ENCODE results near the gene SERP1. TPM values are rescaled to one million over a fixed set of nuclear protein-coding genes. Genes with fewer than 3 reads are reported as not detected.

Gene SERP1
- total RNA-seq, 1 donor from 2014 or later = 87.2 TPM

GRCh38 chr3:150564243-150564642 is 17.9 kb upstream of the SERP1 start:
- no peak overlapping the region for H3K4me3 Mint-ChIP-seq
- H3K9me3 Mint-ChIP-seq = no peaks in the 10 kb centered on the region
- peaks cover 54% of the 10 kb centered on the region for H3K36me3 Mint-ChIP-seq (ENCODE audit: low read depth)
- no peak for ATAC-seq (ENCODE audit: low read depth)
- H3K4me1 Mint-ChIP-seq = no peaks in the 10 kb centered on the region
- intact Hi-C loops (cut with micrococcal nuclease) = no loop called here
- ChIA-PET CTCF (no interaction called here), POLR2A (no interaction called here)
- DNase-seq = no peak
- no peak for TF ChIP-seq CTCF (IDR thresholded peaks at IDR 0.05)
- no peak overlapping the region for H3K27ac Mint-ChIP-seq
- no peaks in the 10 kb centered on the region for H3K27me3 Mint-ChIP-seq

- no peak for TF ChIP-seq CTCF (IDR thresholded peaks at IDR 0.05)
- no peaks in the 10 kb centered on the region for H3K9me3 Mint-ChIP-seq
- no peak overlapping the region for H3K4me3 Mint-ChIP-seq
- peaks cover 61% of the 10 kb centered on the region for H3K36me3 Mint-ChIP-seq (ENCODE audit: low read depth)
- H3K27me3 Mint-ChIP-seq = no peaks in the 10 kb centered on the region
- DNase-seq (no peak), ATAC-seq (ENCODE audit: low read depth) (no peak)
- ChIA-PET CTCF (no interaction called here), POLR2A (interaction anchor here (0.7 kb wide), 1 partner anchor 202 kb away, joined by 3 read pairs; no protein-coding TSS in a partner anchor)
- no peaks in the 10 kb centered on the region for H3K4me1 Mint-ChIP-seq
- H3K27ac Mint-ChIP-seq = no peak overlapping the region
- intact Hi-C loops (cut with micrococcal nuclease) = no loop called here
Measured at GRCh38 chr3:150557725-150558124, 11.4 kb upstream of the SERP1 start.

GRCh38 chr3:150556792-150557191 is 10.5 kb upstream of the SERP1 start:
- Mint-ChIP-seq H3K4me3 (no peak overlapping the region), H3K27ac (no peak overlapping the region), H3K4me1 (no peaks in the 10 kb centered on the region), H3K9me3 (no peaks in the 10 kb centered on the region), H3K36me3 (ENCODE audit: low read depth) (peaks cover 61% of the 10 kb centered on the region), H3K27me3 (no peaks in the 10 kb centered on the region)
- CTCF ChIA-PET = no interaction called here
- no peak for TF ChIP-seq CTCF (IDR thresholded peaks at IDR 0.05)
- intact Hi-C loops (cut with micrococcal nuclease) = no loop called here
- ATAC-seq (ENCODE audit: low read depth) (no peak), DNase-seq (no peak)
- POLR2A ChIA-PET = no interaction called here

GRCh38 chr3:150555859-150556436 is 9.7 kb upstream of the SERP1 start:
- peaks cover 2% of the 10 kb centered on the region for H3K4me1 Mint-ChIP-seq
- H3K27ac Mint-ChIP-seq = no peak overlapping the region
- intact Hi-C loops (cut with micrococcal nuclease) = no loop called here
- DNase-seq = no peak
- no peak for ATAC-seq (ENCODE audit: low read depth)
- TF ChIP-seq CTCF (IDR thresholded peaks at IDR 0.05) = no peak
- ChIA-PET POLR2A (no interaction called here), CTCF (no interaction called here)
- no peak overlapping the region for H3K4me3 Mint-ChIP-seq
- H3K9me3 Mint-ChIP-seq = no peaks in the 10 kb centered on the region
- H3K27me3 Mint-ChIP-seq = no peaks in the 10 kb centered on the region
- H3K36me3 Mint-ChIP-seq (ENCODE audit: low read depth) = peaks cover 64% of the 10 kb centered on the region

GRCh38 chr3:150547045-150547741 is 897 bp upstream of the SERP1 start:
- Mint-ChIP-seq H3K27me3 (no peaks in the 10 kb centered on the region), H3K36me3 (ENCODE audit: low read depth) (peaks cover 46% of the 10 kb centered on the region), H3K4me1 (peaks cover 50% of the 10 kb centered on the region), H3K4me3 (peak overlapping the region; percentile 96), H3K9me3 (no peaks in the 10 kb centered on the region), H3K27ac (peak overlapping the region; percentile 99)
- ATAC-seq (ENCODE audit: low read depth) (no peak), DNase-seq (no peak)
- ChIA-PET POLR2A (interaction anchor here (0.6 to 3.3 kb wide), 17 partner anchors 9 to 722 kb away, joined by 3 to 41 read pairs (median 6); partner anchors contain the start of genes ERICH6, SELENOT, SIAH2 and TSC22D2), CTCF (no interaction called here)
- intact Hi-C loops (cut with micrococcal nuclease) = loop anchor here (2.0 to 5.0 kb wide), 5 partner anchors 540 to 1970 kb away; partner anchors contain the start of genes COMMD2, MED12L, P2RY12 and PFN2
- no peak for TF ChIP-seq CTCF (IDR thresholded peaks at IDR 0.05)

All from activated B cell treated with CpG ODN at 0.5 μM for 24 hours (primary cell).